K562 (cell line): Measurements from ENCODE around the gene SDF4. TPM values are rescaled to one million over a fixed set of nuclear protein-coding genes. Genes with fewer than 3 reads are reported as not detected.

Experiments used
- BRCA1 ChIP-seq, 2 experiments: fragments of 450-650 bp in 1 of 2; sonication (generic) in 1 of 2; formaldehyde crosslinking in 1 of 2; IDR thresholded peaks; 2 replicates each; pipeline versions ENCODE4 v1.5.0 to v1.6.1; 2017 to 2020; ENCODE audit warnings: mild to moderate bottlenecking in 1 of 2, missing genetic modification reagents in 1 of 2
- HDAC2 ChIP-seq: fragments of 450-650 bp; IDR thresholded peaks from 2 replicates; pipeline ENCODE4 v1.6.1; 2016; ENCODE audit warnings: mild to moderate bottlenecking
- RFX1 ChIP-seq: fragments of 450-650 bp; IDR thresholded peaks from 2 replicates; pipeline ENCODE4 v1.6.1; 2016; ENCODE audit warnings: mild to moderate bottlenecking, moderate library complexity
- ZKSCAN8 ChIP-seq: fragments of 200-800 bp; sonication (Bioruptor generic); IDR thresholded peaks from 2 replicates; pipeline ENCODE4 v1.6.1; 2016; ENCODE audit warnings: missing genetic modification characterization, missing compliant biosample characterization
- ZNF347 ChIP-seq: fragments of 450-650 bp; formaldehyde crosslinking; IDR thresholded peaks from 2 replicates; pipeline ENCODE4 v1.4.0; 2020; ENCODE audit warnings: low read depth, mild to moderate bottlenecking, moderate library complexity
- polyA plus RNA-seq, 8 experiments: library from polyadenylated mRNA; depleted of rRNA in 4 of 8; stranded (reverse) in 5 of 8; unstranded in 3 of 8; fragments of >200 nt; fragmentation: Nextera tagmentation in 2 of 8; fragmentation: Illumina TruSeq in 1 of 8; extraction: Ambion mirVana in 2 of 8; extraction: Trizol in 1 of 8; gene quantifications; 2 replicates each; pipeline versions ENCODE4 v1.2.1 to v1.2.3, GENCODE V29; 2011 to 2014; ENCODE audit warnings: inconsistent platforms in 1 of 8, missing spikeins in 1 of 8
- total RNA-seq, 7 experiments: library from RNA; depleted of rRNA in 6 of 7; stranded (reverse); fragments of >200 nt in 6 of 7; fragmentation: Illumina TruSeq in 2 of 7; extraction: Trizol in 2 of 7; gene quantifications; 2 replicates each; pipeline versions ENCODE4 v1.2.1 to v1.2.3, GENCODE V29; 2011 to 2021; ENCODE audit warnings: low replicate concordance in 1 of 7
- TF ChIP-seq, protein P1 (sequence below): sonication (generic); formaldehyde crosslinking; IDR thresholded peaks from 2 replicates; pipeline ENCODE4 v1.8.0; 2022; ENCODE audit warnings: mild to moderate bottlenecking, missing genetic modification reagents
- TF ChIP-seq, protein P2 (sequence below): fragments of 250-450 bp; sonication (Bioruptor Pico); IDR thresholded peaks from 2 replicates; pipeline ENCODE4 v1.8.0; 2022; ENCODE audit warnings: inconsistent platforms, mild to moderate bottlenecking, moderate library complexity, borderline replicate concordance
- TF ChIP-seq, protein P3 (sequence below): fragments of 250-450 bp; sonication (Bioruptor Pico); IDR thresholded peaks from 2 replicates; pipeline ENCODE4 v1.4.0; 2020
- TF ChIP-seq, protein P4 (sequence below), 2 experiments: fragments of 150-350 bp in 1 of 2; IDR thresholded peaks; 2 replicates each; pipeline ENCODE4 v1.6.1; 2012 to 2016; ENCODE audit warnings: low read depth in 2 of 2, low read length in 2 of 2, mild to moderate bottlenecking in 1 of 2, moderate library complexity in 1 of 2
- TF ChIP-seq, protein P5 (sequence below): fragments of 250-450 bp; sonication (Bioruptor Pico); IDR thresholded peaks from 2 replicates; pipeline ENCODE4 v1.8.0; 2022; ENCODE audit warnings: moderate library complexity, mild to moderate bottlenecking, inconsistent platforms

SDF4 gene
- total and polyA plus RNA-seq, 9 of the 15 experiments (the other 6 are each of a cell fraction or from before 2014, with no cell fraction given) = 0.35 to 160 (median 65.2) TPM

DNA sequence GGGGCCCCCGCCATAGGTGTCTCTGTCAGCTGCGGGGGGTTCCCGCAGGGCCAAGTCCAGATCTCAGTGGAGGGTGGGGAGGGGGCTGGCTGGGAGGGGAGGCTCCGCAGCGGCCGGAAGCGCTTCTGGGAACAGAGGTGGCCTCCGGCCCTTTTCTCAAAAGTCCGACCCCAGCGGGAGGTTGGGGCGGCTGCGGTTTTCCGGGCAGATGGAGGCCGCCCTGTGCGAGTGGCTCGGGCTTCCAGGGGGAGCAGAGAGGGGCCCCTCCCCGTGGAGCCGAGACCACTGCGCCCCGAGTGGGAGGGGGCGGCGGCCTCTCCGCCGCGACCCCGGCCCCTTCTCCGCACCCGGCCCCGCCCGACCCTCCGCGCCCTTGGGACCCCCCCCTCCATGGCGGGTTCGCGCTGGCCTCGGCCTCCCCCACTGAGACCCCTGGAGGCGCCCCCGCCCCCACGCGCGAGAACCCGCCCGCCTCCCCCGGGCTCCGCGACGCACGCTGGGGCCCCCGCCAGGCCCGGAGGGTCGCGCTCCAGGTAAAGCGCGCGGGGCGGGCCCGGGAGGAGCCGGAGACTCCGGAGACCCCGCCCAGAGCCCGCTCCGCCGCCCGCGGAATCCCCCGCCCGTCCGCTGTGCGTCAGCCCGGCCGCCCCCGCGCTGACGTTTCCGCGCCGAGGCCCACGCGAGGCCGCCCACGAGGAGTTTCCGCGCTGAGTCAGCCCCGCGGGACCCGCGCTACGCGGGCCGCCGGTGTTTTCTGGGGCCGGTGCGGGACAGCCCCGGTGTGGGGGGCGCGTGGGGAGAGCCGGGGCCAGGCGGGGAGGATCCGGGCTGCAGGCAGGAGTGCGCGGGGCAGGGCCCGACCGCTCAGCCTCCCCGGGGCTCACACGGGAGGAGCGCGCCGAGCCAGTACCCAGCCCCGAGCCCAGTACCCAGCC, 30.7 kb downstream of the SDF4 start (continued):
- TF ChIP-seq, protein P1, sequence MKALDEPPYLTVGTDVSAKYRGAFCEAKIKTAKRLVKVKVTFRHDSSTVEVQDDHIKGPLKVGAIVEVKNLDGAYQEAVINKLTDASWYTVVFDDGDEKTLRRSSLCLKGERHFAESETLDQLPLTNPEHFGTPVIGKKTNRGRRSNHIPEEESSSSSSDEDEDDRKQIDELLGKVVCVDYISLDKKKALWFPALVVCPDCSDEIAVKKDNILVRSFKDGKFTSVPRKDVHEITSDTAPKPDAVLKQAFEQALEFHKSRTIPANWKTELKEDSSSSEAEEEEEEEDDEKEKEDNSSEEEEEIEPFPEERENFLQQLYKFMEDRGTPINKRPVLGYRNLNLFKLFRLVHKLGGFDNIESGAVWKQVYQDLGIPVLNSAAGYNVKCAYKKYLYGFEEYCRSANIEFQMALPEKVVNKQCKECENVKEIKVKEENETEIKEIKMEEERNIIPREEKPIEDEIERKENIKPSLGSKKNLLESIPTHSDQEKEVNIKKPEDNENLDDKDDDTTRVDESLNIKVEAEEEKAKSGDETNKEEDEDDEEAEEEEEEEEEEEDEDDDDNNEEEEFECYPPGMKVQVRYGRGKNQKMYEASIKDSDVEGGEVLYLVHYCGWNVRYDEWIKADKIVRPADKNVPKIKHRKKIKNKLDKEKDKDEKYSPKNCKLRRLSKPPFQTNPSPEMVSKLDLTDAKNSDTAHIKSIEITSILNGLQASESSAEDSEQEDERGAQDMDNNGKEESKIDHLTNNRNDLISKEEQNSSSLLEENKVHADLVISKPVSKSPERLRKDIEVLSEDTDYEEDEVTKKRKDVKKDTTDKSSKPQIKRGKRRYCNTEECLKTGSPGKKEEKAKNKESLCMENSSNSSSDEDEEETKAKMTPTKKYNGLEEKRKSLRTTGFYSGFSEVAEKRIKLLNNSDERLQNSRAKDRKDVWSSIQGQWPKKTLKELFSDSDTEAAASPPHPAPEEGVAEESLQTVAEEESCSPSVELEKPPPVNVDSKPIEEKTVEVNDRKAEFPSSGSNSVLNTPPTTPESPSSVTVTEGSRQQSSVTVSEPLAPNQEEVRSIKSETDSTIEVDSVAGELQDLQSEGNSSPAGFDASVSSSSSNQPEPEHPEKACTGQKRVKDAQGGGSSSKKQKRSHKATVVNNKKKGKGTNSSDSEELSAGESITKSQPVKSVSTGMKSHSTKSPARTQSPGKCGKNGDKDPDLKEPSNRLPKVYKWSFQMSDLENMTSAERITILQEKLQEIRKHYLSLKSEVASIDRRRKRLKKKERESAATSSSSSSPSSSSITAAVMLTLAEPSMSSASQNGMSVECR (CRISPR knock-in tag) = no peak
- TF ChIP-seq, protein P2, sequence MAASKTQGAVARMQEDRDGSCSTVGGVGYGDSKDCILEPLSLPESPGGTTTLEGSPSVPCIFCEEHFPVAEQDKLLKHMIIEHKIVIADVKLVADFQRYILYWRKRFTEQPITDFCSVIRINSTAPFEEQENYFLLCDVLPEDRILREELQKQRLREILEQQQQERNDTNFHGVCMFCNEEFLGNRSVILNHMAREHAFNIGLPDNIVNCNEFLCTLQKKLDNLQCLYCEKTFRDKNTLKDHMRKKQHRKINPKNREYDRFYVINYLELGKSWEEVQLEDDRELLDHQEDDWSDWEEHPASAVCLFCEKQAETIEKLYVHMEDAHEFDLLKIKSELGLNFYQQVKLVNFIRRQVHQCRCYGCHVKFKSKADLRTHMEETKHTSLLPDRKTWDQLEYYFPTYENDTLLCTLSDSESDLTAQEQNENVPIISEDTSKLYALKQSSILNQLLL (CRISPR knock-in tag) = no peak
- no peak for TF ChIP-seq BRCA1 (IDR thresholded peaks at IDR 0.05)
- no peak for TF ChIP-seq BRCA1 (CRISPR knock-in tag; IDR thresholded peaks at IDR 0.05)
- no peak for TF ChIP-seq ZNF347
- TF ChIP-seq HDAC2 = no peak
- TF ChIP-seq, protein P3, sequence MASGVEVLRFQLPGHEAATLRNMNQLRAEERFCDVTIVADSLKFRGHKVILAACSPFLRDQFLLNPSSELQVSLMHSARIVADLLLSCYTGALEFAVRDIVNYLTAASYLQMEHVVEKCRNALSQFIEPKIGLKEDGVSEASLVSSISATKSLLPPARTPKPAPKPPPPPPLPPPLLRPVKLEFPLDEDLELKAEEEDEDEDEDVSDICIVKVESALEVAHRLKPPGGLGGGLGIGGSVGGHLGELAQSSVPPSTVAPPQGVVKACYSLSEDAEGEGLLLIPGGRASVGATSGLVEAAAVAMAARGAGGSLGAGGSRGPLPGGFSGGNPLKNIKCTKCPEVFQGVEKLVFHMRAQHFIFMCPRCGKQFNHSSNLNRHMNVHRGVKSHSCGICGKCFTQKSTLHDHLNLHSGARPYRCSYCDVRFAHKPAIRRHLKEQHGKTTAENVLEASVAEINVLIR (CRISPR knock-in tag) = peak; percentile 73
- no peak for TF ChIP-seq ZKSCAN8 (CRISPR knock-in tag)
- TF ChIP-seq, protein P4, sequence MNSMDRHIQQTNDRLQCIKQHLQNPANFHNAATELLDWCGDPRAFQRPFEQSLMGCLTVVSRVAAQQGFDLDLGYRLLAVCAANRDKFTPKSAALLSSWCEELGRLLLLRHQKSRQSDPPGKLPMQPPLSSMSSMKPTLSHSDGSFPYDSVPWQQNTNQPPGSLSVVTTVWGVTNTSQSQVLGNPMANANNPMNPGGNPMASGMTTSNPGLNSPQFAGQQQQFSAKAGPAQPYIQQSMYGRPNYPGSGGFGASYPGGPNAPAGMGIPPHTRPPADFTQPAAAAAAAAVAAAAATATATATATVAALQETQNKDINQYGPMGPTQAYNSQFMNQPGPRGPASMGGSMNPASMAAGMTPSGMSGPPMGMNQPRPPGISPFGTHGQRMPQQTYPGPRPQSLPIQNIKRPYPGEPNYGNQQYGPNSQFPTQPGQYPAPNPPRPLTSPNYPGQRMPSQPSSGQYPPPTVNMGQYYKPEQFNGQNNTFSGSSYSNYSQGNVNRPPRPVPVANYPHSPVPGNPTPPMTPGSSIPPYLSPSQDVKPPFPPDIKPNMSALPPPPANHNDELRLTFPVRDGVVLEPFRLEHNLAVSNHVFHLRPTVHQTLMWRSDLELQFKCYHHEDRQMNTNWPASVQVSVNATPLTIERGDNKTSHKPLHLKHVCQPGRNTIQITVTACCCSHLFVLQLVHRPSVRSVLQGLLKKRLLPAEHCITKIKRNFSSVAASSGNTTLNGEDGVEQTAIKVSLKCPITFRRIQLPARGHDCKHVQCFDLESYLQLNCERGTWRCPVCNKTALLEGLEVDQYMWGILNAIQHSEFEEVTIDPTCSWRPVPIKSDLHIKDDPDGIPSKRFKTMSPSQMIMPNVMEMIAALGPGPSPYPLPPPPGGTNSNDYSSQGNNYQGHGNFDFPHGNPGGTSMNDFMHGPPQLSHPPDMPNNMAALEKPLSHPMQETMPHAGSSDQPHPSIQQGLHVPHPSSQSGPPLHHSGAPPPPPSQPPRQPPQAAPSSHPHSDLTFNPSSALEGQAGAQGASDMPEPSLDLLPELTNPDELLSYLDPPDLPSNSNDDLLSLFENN (IDR thresholded peaks at IDR 0.05; ENCODE audit: low read depth in 2 of 2, low read length in 2 of 2) = 0 out of 4 replicates have a peak, but pooled peaks of 1 of the 2 experiments have one; percentile 27
- TF ChIP-seq, protein P5, sequence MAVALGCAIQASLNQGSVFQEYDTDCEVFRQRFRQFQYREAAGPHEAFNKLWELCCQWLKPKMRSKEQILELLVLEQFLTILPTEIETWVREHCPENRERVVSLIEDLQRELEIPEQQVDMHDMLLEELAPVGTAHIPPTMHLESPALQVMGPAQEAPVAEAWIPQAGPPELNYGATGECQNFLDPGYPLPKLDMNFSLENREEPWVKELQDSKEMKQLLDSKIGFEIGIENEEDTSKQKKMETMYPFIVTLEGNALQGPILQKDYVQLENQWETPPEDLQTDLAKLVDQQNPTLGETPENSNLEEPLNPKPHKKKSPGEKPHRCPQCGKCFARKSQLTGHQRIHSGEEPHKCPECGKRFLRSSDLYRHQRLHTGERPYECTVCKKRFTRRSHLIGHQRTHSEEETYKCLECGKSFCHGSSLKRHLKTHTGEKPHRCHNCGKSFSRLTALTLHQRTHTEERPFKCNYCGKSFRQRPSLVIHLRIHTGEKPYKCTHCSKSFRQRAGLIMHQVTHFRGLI (CRISPR knock-in tag) = no peak
- TF ChIP-seq RFX1 = no peak
